SK-N-SH (cell line): ENCODE measurements around the gene ZNF138. TPM values are rescaled to one million over a fixed set of nuclear protein-coding genes. Genes with fewer than 3 reads are reported as not detected.

Experiments
- CTCF ChIA-PET: fragments of 300-600, 350-600 bp; formaldehyde crosslinking; extraction: SDS; loops from one replicate; lab custom pipeline; 2021; lab: Yijun Ruan, JAX
- POLR2A ChIA-PET: fragments of 350-600 bp; sonication (Branson Sonifier 250); formaldehyde crosslinking; extraction: SDS; loops from one replicate; lab custom pipeline; 2020; ENCODE audit warnings: antibody characterized with exemption, inconsistent platforms; lab: Yijun Ruan, JAX
- DNase-seq: peaks from one replicate; pipeline ENCODE4 v3.0.0; 2012
- H2AFZ ChIP-seq: fragments of 200-600 bp; sonication (generic); 2 replicates; pipeline ENCODE4 v1.8.1; 2016; ENCODE audit warnings: antibody characterized with exemption, mild to moderate bottlenecking, low read depth
- H3F3A ChIP-seq: fragments of 200-600 bp; sonication (generic); replicated peaks from 2 replicates; pipeline ENCODE3; 2016; ENCODE audit warnings: antibody characterized with exemption, mild to moderate bottlenecking; ENCODE audit not compliant: insufficient read depth
- H3K27ac ChIP-seq, 2 experiments: fragments of 200-500 bp in 1 of 2; fragments of 200-600 bp in 1 of 2; sonication (Bioruptor generic) in 1 of 2; sonication (generic), shearing (Covaris generic) in 1 of 2; 2 replicates each; pipeline versions ENCODE4 v1.5.1 to v1.6.1; 2014 to 2016; ENCODE audit warnings: low read depth in 2 of 2, inconsistent platforms in 1 of 2, low read length in 1 of 2, mild to moderate bottlenecking in 1 of 2, mixed read lengths in 1 of 2
- H3K27me3 ChIP-seq: fragments of 200-600 bp; sonication (generic), shearing (Covaris generic); 2 replicates; pipeline ENCODE4 v1.6.1; 2016; ENCODE audit warnings: mixed run types; ENCODE audit not compliant: insufficient read depth
- H3K36me3 ChIP-seq, 2 experiments: fragments of 200-500 bp in 1 of 2; fragments of 200-600 bp in 1 of 2; sonication (Bioruptor generic) in 1 of 2; sonication (generic) in 1 of 2; replicated peaks in 1 of 2; 2 replicates each; pipeline versions ENCODE3 to v1.5.1; 2014 to 2016; ENCODE audit warnings: low read length in 1 of 2, mild to moderate bottlenecking in 1 of 2; ENCODE audit not compliant: insufficient read depth in 2 of 2, control insufficient read depth in 1 of 2
- H3K4me1 ChIP-seq, 2 experiments: fragments of 200-500 bp in 1 of 2; fragments of 200-600 bp in 1 of 2; sonication (Bioruptor generic) in 1 of 2; sonication (generic), shearing (Covaris generic) in 1 of 2; 2 replicates each; pipeline versions ENCODE4 v1.5.1 to v1.6.1; 2014 to 2016; ENCODE audit warnings: low read depth in 1 of 2, low read length in 1 of 2, mixed run types in 1 of 2; ENCODE audit not compliant: insufficient read depth in 2 of 2, control insufficient read depth in 1 of 2
- H3K4me2 ChIP-seq: fragments of 200-600 bp; sonication (generic), shearing (Covaris generic); 2 replicates; pipeline ENCODE4 v1.6.1; 2017; ENCODE audit warnings: mixed run types
- H3K4me3 ChIP-seq, 2 experiments: fragments of 200-500 bp in 1 of 2; fragments of 200-600 bp in 1 of 2; sonication (Bioruptor generic) in 1 of 2; sonication (generic), shearing (Covaris generic) in 1 of 2; 2 replicates each; pipeline versions ENCODE4 v1.5.1 to v1.8.1; 2014 to 2016; ENCODE audit warnings: low read depth in 2 of 2, inconsistent platforms in 1 of 2, low read length in 1 of 2, mild to moderate bottlenecking in 1 of 2, mixed read lengths in 1 of 2, moderate library complexity in 1 of 2
- H3K79me2 ChIP-seq: fragments of 200-600 bp; sonication (generic); 2 replicates; pipeline ENCODE4 v1.8.1; 2017; ENCODE audit warnings: mild to moderate bottlenecking; ENCODE audit not compliant: insufficient read depth
- H3K9ac ChIP-seq: fragments of 200-600 bp; sonication (generic); 2 replicates; pipeline ENCODE4 v1.6.1; 2017; ENCODE audit warnings: mixed run types
- H3K9me2 ChIP-seq: fragments of 200-600 bp; sonication (generic); 2 replicates; pipeline ENCODE4 v1.6.1; 2017; ENCODE audit warnings: mixed run types
- H3K9me3 ChIP-seq: fragments of 200-600 bp; sonication (generic); 2 replicates; pipeline ENCODE4 v1.6.1; 2017; ENCODE audit warnings: mixed run types, mild to moderate bottlenecking, moderate library complexity
- H4K20me1 ChIP-seq: fragments of 200-600 bp; sonication (generic); 2 replicates; pipeline ENCODE4 v1.6.1; 2017; ENCODE audit warnings: mild to moderate bottlenecking, mixed run types; ENCODE audit not compliant: insufficient read depth
- FOXM1 ChIP-seq: IDR thresholded peaks from 2 replicates; pipeline ENCODE4 v1.4.0; 2012; ENCODE audit warnings: low read depth, mild to moderate bottlenecking
- IRF3 ChIP-seq: fragments of 150-350 bp; IDR thresholded peaks from 2 replicates; pipeline ENCODE4 v1.6.1; 2016; ENCODE audit warnings: mild to moderate bottlenecking, low read depth, low read length
- NFIC ChIP-seq: IDR thresholded peaks from 2 replicates; pipeline ENCODE4 v1.4.0; 2012; ENCODE audit warnings: borderline replicate concordance
- POLR2AphosphoS5 ChIP-seq: IDR thresholded peaks from 2 replicates; pipeline ENCODE4 v1.6.1; 2012; ENCODE audit warnings: low read depth, low read length
- RXRA ChIP-seq: IDR thresholded peaks from 2 replicates; pipeline ENCODE4 v1.4.0; 2012; ENCODE audit warnings: low read depth, mild to moderate bottlenecking, borderline replicate concordance
- SIN3A ChIP-seq: IDR thresholded peaks from 2 replicates; pipeline ENCODE4 v1.6.1; 2012; ENCODE audit warnings: low read depth, mild to moderate bottlenecking, low read length, moderate library complexity, borderline replicate concordance
- SMC3 ChIP-seq: IDR thresholded peaks from 2 replicates; pipeline ENCODE4 v1.6.1; 2012; ENCODE audit warnings: low read depth, low read length, improper control_type of control experiment
- USF2 ChIP-seq: fragments of 150-350 bp; IDR thresholded peaks from 2 replicates; pipeline ENCODE4 v1.6.1; 2017; ENCODE audit warnings: antibody characterized with exemption, low read length, low read depth, borderline replicate concordance
- WGBS: methylation state at CpG from one replicate; pipeline ENCODE4 v1.1.6; 2017; ENCODE audit warnings: low lambda C conversion rate; 5-methylcytosine and 5-hydroxymethylcytosine counted together
- polyA plus RNA-seq, 3 experiments: library from polyadenylated mRNA; depleted of rRNA; stranded (reverse); fragments of >200 nt; gene quantifications; 2 replicates each; pipeline ENCODE4 v1.2.3, GENCODE V29; 2012
- TF ChIP-seq, protein P1 (sequence below): fragments of 200-600 bp; sonication (generic); IDR thresholded peaks from 2 replicates; pipeline ENCODE4 v1.6.1; 2017; ENCODE audit warnings: antibody characterized with exemption, mild to moderate bottlenecking, moderate library complexity
- TF ChIP-seq, protein P2 (sequence below): IDR thresholded peaks from 2 replicates; pipeline ENCODE4 v1.6.1; 2012; ENCODE audit warnings: mild to moderate bottlenecking, low read depth, low read length, moderate library complexity
- TF ChIP-seq, protein P3 (sequence below): IDR thresholded peaks from 2 replicates; pipeline ENCODE4 v1.4.0; 2012; ENCODE audit warnings: low read depth

ZNF138 gene
- polyA plus RNA-seq, 1 of the 3 experiments (the other 2 are of a cell fraction), result 4.9 TPM

DNA sequence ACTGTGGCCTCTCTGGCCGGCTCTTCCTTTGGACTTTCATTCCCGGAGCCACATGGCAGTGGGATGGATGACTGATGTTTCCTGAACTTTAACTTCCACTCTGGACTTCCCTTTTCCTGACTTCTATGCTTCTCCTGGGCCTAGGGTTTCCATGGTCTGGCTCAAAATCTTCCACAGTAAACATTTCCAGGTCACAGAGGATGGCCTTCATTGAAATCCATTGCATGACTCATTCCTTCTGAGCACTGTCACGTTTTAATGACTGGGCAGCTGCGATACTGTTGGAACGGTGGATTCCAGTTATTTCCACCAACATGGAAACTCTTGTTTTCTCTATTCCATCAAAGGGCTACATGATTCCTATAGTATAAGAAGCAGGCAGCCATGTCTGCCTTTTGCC, 84.5 kb downstream of the ZNF138 start:
- no peaks in the 10 kb centered on the region for H3K9me3 ChIP-seq
- peak; percentile 11 for DNase-seq
- no peaks in the 10 kb centered on the region for H3K79me2 ChIP-seq
- no peak overlapping the region for H3K4me3 ChIP-seq
- H2AFZ ChIP-seq, result no peak overlapping the region
- no peaks in the 10 kb centered on the region for H4K20me1 ChIP-seq
- WGBS, result 67% methylated on average over 5 of the region's 5 CpGs
- ChIA-PET POLR2A (no interaction called here), CTCF (no interaction called here)
- peaks cover 0 to 6% of the 10 kb centered on the region in 2 experiments; a peak in 1 of 4 replicates for H3K4me1 ChIP-seq
- TF ChIP-seq RXRA (no peak), USF2 (no peak), POLR2AphosphoS5 (no peak), SMC3 (no peak), SIN3A (no peak), FOXM1 (no peak), IRF3 (no peak), NFIC (no peak)
- TF ChIP-seq, protein P1, sequence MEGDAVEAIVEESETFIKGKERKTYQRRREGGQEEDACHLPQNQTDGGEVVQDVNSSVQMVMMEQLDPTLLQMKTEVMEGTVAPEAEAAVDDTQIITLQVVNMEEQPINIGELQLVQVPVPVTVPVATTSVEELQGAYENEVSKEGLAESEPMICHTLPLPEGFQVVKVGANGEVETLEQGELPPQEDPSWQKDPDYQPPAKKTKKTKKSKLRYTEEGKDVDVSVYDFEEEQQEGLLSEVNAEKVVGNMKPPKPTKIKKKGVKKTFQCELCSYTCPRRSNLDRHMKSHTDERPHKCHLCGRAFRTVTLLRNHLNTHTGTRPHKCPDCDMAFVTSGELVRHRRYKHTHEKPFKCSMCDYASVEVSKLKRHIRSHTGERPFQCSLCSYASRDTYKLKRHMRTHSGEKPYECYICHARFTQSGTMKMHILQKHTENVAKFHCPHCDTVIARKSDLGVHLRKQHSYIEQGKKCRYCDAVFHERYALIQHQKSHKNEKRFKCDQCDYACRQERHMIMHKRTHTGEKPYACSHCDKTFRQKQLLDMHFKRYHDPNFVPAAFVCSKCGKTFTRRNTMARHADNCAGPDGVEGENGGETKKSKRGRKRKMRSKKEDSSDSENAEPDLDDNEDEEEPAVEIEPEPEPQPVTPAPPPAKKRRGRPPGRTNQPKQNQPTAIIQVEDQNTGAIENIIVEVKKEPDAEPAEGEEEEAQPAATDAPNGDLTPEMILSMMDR, result no peak
- TF ChIP-seq, protein P2, sequence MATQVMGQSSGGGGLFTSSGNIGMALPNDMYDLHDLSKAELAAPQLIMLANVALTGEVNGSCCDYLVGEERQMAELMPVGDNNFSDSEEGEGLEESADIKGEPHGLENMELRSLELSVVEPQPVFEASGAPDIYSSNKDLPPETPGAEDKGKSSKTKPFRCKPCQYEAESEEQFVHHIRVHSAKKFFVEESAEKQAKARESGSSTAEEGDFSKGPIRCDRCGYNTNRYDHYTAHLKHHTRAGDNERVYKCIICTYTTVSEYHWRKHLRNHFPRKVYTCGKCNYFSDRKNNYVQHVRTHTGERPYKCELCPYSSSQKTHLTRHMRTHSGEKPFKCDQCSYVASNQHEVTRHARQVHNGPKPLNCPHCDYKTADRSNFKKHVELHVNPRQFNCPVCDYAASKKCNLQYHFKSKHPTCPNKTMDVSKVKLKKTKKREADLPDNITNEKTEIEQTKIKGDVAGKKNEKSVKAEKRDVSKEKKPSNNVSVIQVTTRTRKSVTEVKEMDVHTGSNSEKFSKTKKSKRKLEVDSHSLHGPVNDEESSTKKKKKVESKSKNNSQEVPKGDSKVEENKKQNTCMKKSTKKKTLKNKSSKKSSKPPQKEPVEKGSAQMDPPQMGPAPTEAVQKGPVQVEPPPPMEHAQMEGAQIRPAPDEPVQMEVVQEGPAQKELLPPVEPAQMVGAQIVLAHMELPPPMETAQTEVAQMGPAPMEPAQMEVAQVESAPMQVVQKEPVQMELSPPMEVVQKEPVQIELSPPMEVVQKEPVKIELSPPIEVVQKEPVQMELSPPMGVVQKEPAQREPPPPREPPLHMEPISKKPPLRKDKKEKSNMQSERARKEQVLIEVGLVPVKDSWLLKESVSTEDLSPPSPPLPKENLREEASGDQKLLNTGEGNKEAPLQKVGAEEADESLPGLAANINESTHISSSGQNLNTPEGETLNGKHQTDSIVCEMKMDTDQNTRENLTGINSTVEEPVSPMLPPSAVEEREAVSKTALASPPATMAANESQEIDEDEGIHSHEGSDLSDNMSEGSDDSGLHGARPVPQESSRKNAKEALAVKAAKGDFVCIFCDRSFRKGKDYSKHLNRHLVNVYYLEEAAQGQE, result no peak
- TF ChIP-seq, protein P3, sequence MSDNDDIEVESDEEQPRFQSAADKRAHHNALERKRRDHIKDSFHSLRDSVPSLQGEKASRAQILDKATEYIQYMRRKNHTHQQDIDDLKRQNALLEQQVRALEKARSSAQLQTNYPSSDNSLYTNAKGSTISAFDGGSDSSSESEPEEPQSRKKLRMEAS, result no peak
- H3K4me2 ChIP-seq, result no peak overlapping the region
- H3K36me3 ChIP-seq, result no peaks in the 10 kb centered on the region
- peaks cover 9% of the 10 kb centered on the region; the same call in 1 of the 2 replicates for H3K27me3 ChIP-seq
- no peak overlapping the region for H3K9ac ChIP-seq
- H3K9me2 ChIP-seq, result no peaks in the 10 kb centered on the region
- H3K27ac ChIP-seq, result no peak overlapping the region
- no peaks in the 10 kb centered on the region for H3F3A ChIP-seq
